NCI-H1092 (cell line): ENCODE measurements around the gene PLA2G7.

Experiments used
- DNase-seq: peaks from one replicate; lab custom pipeline; 2025; lab: John Stamatoyannopoulos, UW

Gene PLA2G7

GRCh38 chr6:46688966-46689335, 46.2 kb downstream of the PLA2G7 start:
- DNase-seq = no peak

- DNase-seq = no peak
Observed at GRCh38 chr6:46688117-46688965, 46.8 kb downstream of the PLA2G7 start.

GRCh38 chr6:46687619-46688097, 47.5 kb downstream of the PLA2G7 start, which contains the start of gene TDRD6:
TDRD6 (plus strand) TSS chr6:46687885; CDS start chr6:46688129, 244 bp downstream.
- DNase-seq = no peak

- DNase-seq = no peak
Observed at GRCh38 chr6:46684771-46685170, 50.4 kb downstream of the PLA2G7 start.

- DNase-seq = no peak
Observed at GRCh38 chr6:46677314-46677654, 57.9 kb downstream of the PLA2G7 start.

- no peak for DNase-seq
Observed at GRCh38 chr6:46676604-46677313, 58.4 kb downstream of the PLA2G7 start.

- DNase-seq = no peak
Observed at GRCh38 chr6:46674410-46674809, 60.8 kb downstream of the PLA2G7 start.

- DNase-seq = no peak
Observed at GRCh38 chr6:46667377-46667776, 67.8 kb downstream of the PLA2G7 start.

GRCh38 chr6:46661483-46661882, 73.7 kb downstream of the PLA2G7 start:
- no peak for DNase-seq

GRCh38 chr6:46657642-46658041, 77.5 kb downstream of the PLA2G7 start:
- DNase-seq = no peak

- DNase-seq = no peak
Observed at GRCh38 chr6:46655803-46656202, 79.4 kb downstream of the PLA2G7 start.
